HepG2 (cell line): ENCODE data around the gene OR5B2. TPM values are rescaled to one million over a fixed set of nuclear protein-coding genes. Genes with fewer than 3 reads are reported as not detected.
A peak's percentile ranks its signal among the peaks of the same experiment; 100 is the strongest.

Experiments
- ARNT2 ChIP-seq: sonication (generic); formaldehyde crosslinking; IDR thresholded peaks from 2 replicates; pipeline ENCODE4 v1.8.0; 2022; ENCODE audit warnings: mild to moderate bottlenecking, low read depth, missing genetic modification reagents, moderate library complexity
- BHLHE40 ChIP-seq: IDR thresholded peaks from 2 replicates; pipeline ENCODE4 v1.6.1; 2011; ENCODE audit warnings: low read length, improper control_type of control experiment
- GATAD2A ChIP-seq: IDR thresholded peaks from 2 replicates; pipeline ENCODE4 v1.6.1; 2016
- HDAC1 ChIP-seq: sonication (generic); formaldehyde crosslinking; IDR thresholded peaks from 2 replicates; pipeline ENCODE4 v1.5.1; 2020; ENCODE audit warnings: mild to moderate bottlenecking, missing genetic modification reagents
- HES4 ChIP-seq: sonication (generic); formaldehyde crosslinking; IDR thresholded peaks from 2 replicates; pipeline ENCODE4 v1.9.0; 2021; ENCODE audit warnings: mild to moderate bottlenecking, missing genetic modification reagents, borderline replicate concordance
- HNF4A ChIP-seq: sonication (generic); formaldehyde crosslinking; IDR thresholded peaks from 2 replicates; pipeline ENCODE4 v1.4.0; 2020; ENCODE audit warnings: missing genetic modification reagents
- IKZF1 ChIP-seq: fragments of 450-650 bp; IDR thresholded peaks from 2 replicates; pipeline ENCODE4 v1.7.1; 2016
- PHF20 ChIP-seq: sonication (generic); formaldehyde crosslinking; IDR thresholded peaks from 2 replicates; pipeline ENCODE4 v1.5.0; 2020; ENCODE audit warnings: mild to moderate bottlenecking, missing genetic modification reagents
- SALL1 ChIP-seq: sonication (generic); formaldehyde crosslinking; IDR thresholded peaks from 2 replicates; pipeline ENCODE4 v1.8.0; 2022; ENCODE audit warnings: mild to moderate bottlenecking, missing genetic modification reagents
- TFAP4 ChIP-seq: sonication (generic); IDR thresholded peaks from 2 replicates; pipeline ENCODE4 v1.6.1; 2016; ENCODE audit warnings: low read depth, borderline replicate concordance
- TRIM24 ChIP-seq: sonication (generic); formaldehyde crosslinking; IDR thresholded peaks from 2 replicates; pipeline ENCODE4 v1.8.0; 2022; ENCODE audit warnings: mild to moderate bottlenecking, missing genetic modification reagents
- ZFP36 ChIP-seq: fragments of 150-350 bp; IDR thresholded peaks from 2 replicates; pipeline ENCODE4 v1.6.1; 2018; ENCODE audit warnings: borderline replicate concordance, low read length, low read depth; ENCODE audit not compliant: partially characterized antibody
- ZHX1 ChIP-seq: sonication (generic); formaldehyde crosslinking; IDR thresholded peaks from 2 replicates; pipeline ENCODE4 v1.8.1; 2022; ENCODE audit warnings: low read depth, mild to moderate bottlenecking, missing genetic modification reagents
- ZNF251 ChIP-seq: sonication (generic); formaldehyde crosslinking; IDR thresholded peaks from 2 replicates; pipeline ENCODE4 v1.9.0; 2021; ENCODE audit warnings: mild to moderate bottlenecking, missing genetic modification reagents
- ZNF318 ChIP-seq: sonication (generic); formaldehyde crosslinking; IDR thresholded peaks from 2 replicates; pipeline ENCODE4 v1.4.0; 2020; ENCODE audit warnings: mild to moderate bottlenecking, missing genetic modification reagents
- ZNF431 ChIP-seq: sonication (generic); formaldehyde crosslinking; IDR thresholded peaks from 2 replicates; pipeline ENCODE4 v1.9.0; 2022; ENCODE audit warnings: missing genetic modification reagents, low read depth, mild to moderate bottlenecking, borderline replicate concordance
- polyA plus RNA-seq, 8 experiments: library from polyadenylated mRNA; depleted of rRNA in 3 of 8; stranded (reverse) in 7 of 8; unstranded in 1 of 8; fragments of >200 nt; fragmentation: Illumina TruSeq in 4 of 8; extraction: Trizol in 4 of 8; gene quantifications; 2 replicates each; pipeline versions ENCODE4 v1.2.1 to v1.2.3, GENCODE V29; 2011 to 2016; ENCODE audit warnings: low read depth in 4 of 8, missing spikeins in 1 of 8, mixed read lengths in 1 of 8; ENCODE audit not compliant: insufficient read depth in 1 of 8
- total RNA-seq, 5 experiments: library from RNA; depleted of rRNA; stranded (reverse); fragments of >200 nt; fragmentation: Illumina TruSeq; extraction: Trizol; gene quantifications; 2 replicates each; pipeline ENCODE4 v1.2.3, GENCODE V29; 2016; ENCODE audit warnings: low read depth in 1 of 5

The OR5B2 gene
- total and polyA plus RNA-seq, 2 of the 13 experiments (the other 11 are each of a cell fraction or from before 2014, with no cell fraction given): not detected

- TF ChIP-seq HNF4A (CRISPR knock-in tag): peak; percentile 97
- no peak for TF ChIP-seq ZNF318 (CRISPR knock-in tag)
- no peak for TF ChIP-seq IKZF1
- no peak for TF ChIP-seq HES4
- 0 out of 2 replicates have a peak, but pooled peaks have one; percentile 20 for TF ChIP-seq PHF20 (CRISPR knock-in tag)
- peak; percentile 31; the same call in 1 of the 2 replicates for TF ChIP-seq HDAC1 (CRISPR knock-in tag)
- TF ChIP-seq SALL1: peak; percentile 85
- TF ChIP-seq GATAD2A (CRISPR knock-in tag): peak; percentile 35; the same call in 1 of the 2 replicates
- peak; percentile 73; the same call in 1 of the 2 replicates for TF ChIP-seq TRIM24 (CRISPR knock-in tag)
- TF ChIP-seq ZNF251: no peak
- TF ChIP-seq ARNT2 (CRISPR knock-in tag): no peak
- TF ChIP-seq BHLHE40: peak; percentile 80
- no peak for TF ChIP-seq ZNF431 (CRISPR knock-in tag)
- no peak for TF ChIP-seq ZFP36
- peak; percentile 79; the same call in 1 of the 2 replicates for TF ChIP-seq TFAP4
- 0 out of 2 replicates have a peak, but pooled peaks have one; percentile 32 for TF ChIP-seq ZHX1 (CRISPR knock-in tag)
Observed at GRCh38 chr11:58444300-58444699, 16.4 kb upstream of the OR5B2 start (continued).
